ENCODE data around the gene CCL17. TPM values are rescaled to one million over a fixed set of nuclear protein-coding genes. Genes with fewer than 3 reads are reported as not detected.

CCL17 gene
- total and polyA plus RNA-seq, 2 donors: 32.6 to 38.6 TPM

GRCh38 chr16:57419506-57419905 lies 14.9 kb downstream of the CCL17 start:
- 96% methylated on average over 6 of the region's 6 CpGs for WGBS
- Histone ChIP-seq H3K36me3 (ENCODE audit: control insufficient read depth in 2 of 2, insufficient read depth in 2 of 2, low read length in 1 of 2) (no peaks in the 10 kb centered on the region), H3K27me3 (ENCODE audit: control insufficient read depth in 2 of 2, insufficient read depth in 1 of 2, low read length in 1 of 2) (no peaks in the 10 kb centered on the region), H3K27ac (ENCODE audit: low read depth in 1 of 2, low read length in 1 of 2) (no peak overlapping the region), H3K4me1 (ENCODE audit: control insufficient read depth in 2 of 2, insufficient read depth in 2 of 2, low read length in 2 of 2) (peaks cover 4 to 32% of the 10 kb centered on the region in 2 donors), H3K4me3 (ENCODE audit: low read length in 2 of 2) (no peak overlapping the region), H3K9me3 (ENCODE audit: control insufficient read depth in 2 of 2, insufficient read depth in 1 of 2, low read length in 1 of 2) (peaks cover 1 to 5% of the 10 kb centered on the region in 2 donors)
- DNase-seq (ENCODE audit: low read depth in 6 of 9, low spot score in 9 of 9): no peak

DNA sequence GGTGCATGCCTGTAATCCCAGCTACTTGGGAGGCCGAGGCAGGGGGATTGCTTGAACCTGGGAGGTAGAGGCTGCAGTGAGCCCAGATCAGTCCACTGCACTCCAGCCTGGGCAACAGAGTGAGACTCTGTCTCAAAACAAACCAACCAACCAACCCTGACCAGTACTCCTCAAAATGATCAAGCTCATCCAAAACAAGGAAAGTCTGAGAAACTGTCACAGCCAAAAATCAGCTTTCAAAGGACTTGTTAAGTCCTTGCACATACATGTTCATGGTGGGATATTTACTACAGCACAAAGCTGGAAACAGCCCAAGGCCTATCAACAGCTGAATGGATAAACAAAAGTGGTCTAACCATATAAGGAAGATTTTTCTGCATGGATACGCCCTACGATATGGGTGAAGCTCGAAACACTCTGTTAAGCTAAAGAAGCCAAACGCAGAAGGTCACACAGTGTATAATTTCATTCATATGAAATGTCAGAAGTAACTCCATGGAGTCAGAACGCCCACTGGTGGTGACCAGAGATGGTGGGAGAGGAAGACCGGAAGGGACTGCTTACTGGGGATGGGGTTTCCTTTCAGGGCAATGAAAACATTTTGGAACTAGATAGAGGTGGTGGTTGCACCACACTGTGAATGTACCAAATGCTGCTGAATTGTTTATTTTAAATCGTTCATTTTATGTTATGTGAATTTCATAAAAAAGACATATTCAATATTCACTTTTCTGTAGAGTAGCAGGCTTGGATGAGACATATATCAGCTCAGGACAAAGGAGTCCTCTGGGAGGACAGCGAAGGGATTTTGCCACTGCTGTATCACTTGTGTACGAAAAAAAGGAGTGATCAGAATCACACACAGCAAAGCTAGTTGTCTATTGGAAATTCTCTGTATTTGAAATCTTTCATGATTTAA lies 17.7 kb downstream of the CCL17 start:
- WGBS: 80% methylated on average over 10 of the region's 10 CpGs
- DNase-seq (ENCODE audit: low read depth in 6 of 9, low spot score in 9 of 9): peak in 1 of 9 donors; percentile 37
- H3K4me1 ChIP-seq (ENCODE audit: control insufficient read depth in 2 of 2, insufficient read depth in 2 of 2, low read length in 2 of 2): peaks cover 2 to 19% of the 10 kb centered on the region in 2 donors
- no peaks in the 10 kb centered on the region for H3K27me3 ChIP-seq (ENCODE audit: control insufficient read depth in 2 of 2, insufficient read depth in 1 of 2, low read length in 1 of 2)
- peaks cover 0 to 1% of the 10 kb centered on the region in 2 donors for H3K9me3 ChIP-seq (ENCODE audit: control insufficient read depth in 2 of 2, insufficient read depth in 1 of 2, low read length in 1 of 2)
- no peak overlapping the region for H3K27ac ChIP-seq (ENCODE audit: low read depth in 1 of 2, low read length in 1 of 2)
- peaks cover 5 to 8% of the 10 kb centered on the region in 2 donors for H3K36me3 ChIP-seq (ENCODE audit: control insufficient read depth in 2 of 2, insufficient read depth in 2 of 2, low read length in 1 of 2)
- H3K4me3 ChIP-seq (ENCODE audit: low read length in 2 of 2): no peak overlapping the region

GRCh38 chr16:57423152-57423551 lies 18.6 kb downstream of the CCL17 start:
- Histone ChIP-seq H3K36me3 (ENCODE audit: control insufficient read depth in 2 of 2, insufficient read depth in 2 of 2, low read length in 1 of 2) (peaks cover 11 to 14% of the 10 kb centered on the region in 2 donors), H3K27ac (ENCODE audit: low read depth in 1 of 2, low read length in 1 of 2) (no peak overlapping the region), H3K9me3 (ENCODE audit: control insufficient read depth in 2 of 2, insufficient read depth in 1 of 2, low read length in 1 of 2) (peaks cover 0 to 1% of the 10 kb centered on the region in 2 donors), H3K27me3 (ENCODE audit: control insufficient read depth in 2 of 2, insufficient read depth in 1 of 2, low read length in 1 of 2) (no peaks in the 10 kb centered on the region), H3K4me3 (ENCODE audit: low read length in 2 of 2) (no peak overlapping the region), H3K4me1 (ENCODE audit: control insufficient read depth in 2 of 2, insufficient read depth in 2 of 2, low read length in 2 of 2) (peaks cover 0 to 11% of the 10 kb centered on the region in 2 donors)
- DNase-seq (ENCODE audit: low read depth in 6 of 9, low spot score in 9 of 9): no peak
- WGBS: 93% methylated on average over 2 of the region's 2 CpGs

- Histone ChIP-seq H3K27me3 (ENCODE audit: control insufficient read depth in 2 of 2, insufficient read depth in 1 of 2, low read length in 1 of 2) (no peaks in the 10 kb centered on the region), H3K9me3 (ENCODE audit: control insufficient read depth in 2 of 2, insufficient read depth in 1 of 2, low read length in 1 of 2) (peaks cover 0 to 1% of the 10 kb centered on the region in 2 donors), H3K4me1 (ENCODE audit: control insufficient read depth in 2 of 2, insufficient read depth in 2 of 2, low read length in 2 of 2) (no peaks in the 10 kb centered on the region), H3K27ac (ENCODE audit: low read depth in 1 of 2, low read length in 1 of 2) (no peak overlapping the region), H3K36me3 (ENCODE audit: control insufficient read depth in 2 of 2, insufficient read depth in 2 of 2, low read length in 1 of 2) (peaks cover 23 to 25% of the 10 kb centered on the region in 2 donors), H3K4me3 (ENCODE audit: low read length in 2 of 2) (no peak overlapping the region)
- WGBS: 96% methylated on average over 3 of the region's 3 CpGs
- DNase-seq (ENCODE audit: low read depth in 6 of 9, low spot score in 9 of 9): no peak
These were observed 20.0 kb downstream of the CCL17 start for GRCh38 chr16:57424583-57424982.

DNA sequence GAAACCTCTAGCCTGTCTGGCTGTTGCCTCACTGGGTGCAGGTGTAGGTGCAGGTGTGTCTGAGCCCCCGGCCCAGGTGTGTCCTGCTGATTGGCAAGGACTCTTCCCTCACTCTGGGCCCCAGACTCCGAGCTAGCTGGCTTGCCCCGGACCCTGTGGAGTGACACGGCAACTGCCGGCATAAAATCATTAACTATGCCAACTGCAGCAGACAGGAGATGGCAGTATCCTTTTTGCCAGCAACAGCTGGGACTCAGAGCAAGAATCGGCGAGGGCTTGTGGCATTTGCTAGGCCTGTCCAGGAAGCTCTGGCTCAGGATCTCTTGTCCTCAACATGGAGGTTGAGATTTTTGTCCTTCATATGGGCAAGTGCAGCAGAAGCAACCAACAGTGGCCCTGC lies 21.8 kb downstream of the CCL17 start:
- Histone ChIP-seq H3K4me3 (ENCODE audit: low read length in 2 of 2) (no peak overlapping the region), H3K27ac (ENCODE audit: low read depth in 1 of 2, low read length in 1 of 2) (no peak overlapping the region), H3K9me3 (ENCODE audit: control insufficient read depth in 2 of 2, insufficient read depth in 1 of 2, low read length in 1 of 2) (no peaks in the 10 kb centered on the region), H3K36me3 (ENCODE audit: control insufficient read depth in 2 of 2, insufficient read depth in 2 of 2, low read length in 1 of 2) (peaks cover 40 to 43% of the 10 kb centered on the region in 2 donors), H3K4me1 (ENCODE audit: control insufficient read depth in 2 of 2, insufficient read depth in 2 of 2, low read length in 2 of 2) (no peaks in the 10 kb centered on the region), H3K27me3 (ENCODE audit: control insufficient read depth in 2 of 2, insufficient read depth in 1 of 2, low read length in 1 of 2) (no peaks in the 10 kb centered on the region)
- no peak for DNase-seq (ENCODE audit: low read depth in 6 of 9, low spot score in 9 of 9)
- WGBS: 97% methylated on average over 7 of the region's 7 CpGs

GRCh38 chr16:57427307-57427706 lies 22.7 kb downstream of the CCL17 start:
- H3K4me3 ChIP-seq (ENCODE audit: low read length in 2 of 2): no peak overlapping the region
- H3K36me3 ChIP-seq (ENCODE audit: control insufficient read depth in 2 of 2, insufficient read depth in 2 of 2, low read length in 1 of 2): peaks cover 48 to 51% of the 10 kb centered on the region in 2 donors
- H3K9me3 ChIP-seq (ENCODE audit: control insufficient read depth in 2 of 2, insufficient read depth in 1 of 2, low read length in 1 of 2): no peaks in the 10 kb centered on the region
- 96% methylated on average over 8 of the region's 8 CpGs for WGBS
- DNase-seq (ENCODE audit: low read depth in 6 of 9, low spot score in 9 of 9): no peak
- H3K27ac ChIP-seq (ENCODE audit: low read depth in 1 of 2, low read length in 1 of 2): no peak overlapping the region
- H3K4me1 ChIP-seq (ENCODE audit: control insufficient read depth in 2 of 2, insufficient read depth in 2 of 2, low read length in 2 of 2): peaks cover under 1 to 1% of the 10 kb centered on the region in 2 donors
- H3K27me3 ChIP-seq (ENCODE audit: control insufficient read depth in 2 of 2, insufficient read depth in 1 of 2, low read length in 1 of 2): no peaks in the 10 kb centered on the region

GRCh38 chr16:57427824-57428223 lies 23.3 kb downstream of the CCL17 start:
- DNase-seq (ENCODE audit: low read depth in 6 of 9, low spot score in 9 of 9): no peak

DNA sequence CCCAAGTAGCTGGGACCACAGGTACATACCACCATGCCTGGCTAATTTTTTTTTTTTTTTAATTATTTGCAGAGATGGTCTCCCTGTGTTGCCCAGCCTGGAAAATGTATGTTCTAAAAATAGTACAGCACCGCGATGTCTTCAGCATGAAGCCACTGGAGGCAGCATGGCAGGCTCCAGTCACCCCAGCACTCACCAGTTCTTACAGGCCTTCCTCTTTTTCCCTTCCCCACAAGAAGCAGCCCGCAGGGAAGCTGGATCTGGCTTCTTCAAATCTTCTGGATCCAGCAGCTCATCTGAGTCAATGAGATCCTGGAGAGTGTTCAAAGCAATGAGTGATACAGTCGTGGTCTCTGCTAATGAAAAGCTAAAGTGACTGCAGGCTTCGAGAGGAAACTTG lies 26.4 kb downstream of the CCL17 start:
- Histone ChIP-seq H3K36me3 (ENCODE audit: control insufficient read depth in 2 of 2, insufficient read depth in 2 of 2, low read length in 1 of 2) (peaks cover 66 to 77% of the 10 kb centered on the region in 2 donors), H3K4me1 (ENCODE audit: control insufficient read depth in 2 of 2, insufficient read depth in 2 of 2, low read length in 2 of 2) (peaks cover 14 to 22% of the 10 kb centered on the region in 2 donors), H3K9me3 (ENCODE audit: control insufficient read depth in 2 of 2, insufficient read depth in 1 of 2, low read length in 1 of 2) (no peaks in the 10 kb centered on the region), H3K27ac (ENCODE audit: low read depth in 1 of 2, low read length in 1 of 2) (no peak overlapping the region), H3K4me3 (ENCODE audit: low read length in 2 of 2) (no peak overlapping the region), H3K27me3 (ENCODE audit: control insufficient read depth in 2 of 2, insufficient read depth in 1 of 2, low read length in 1 of 2) (no peaks in the 10 kb centered on the region)
- 97% methylated on average over 5 of the region's 5 CpGs for WGBS
- DNase-seq (ENCODE audit: low read depth in 6 of 9, low spot score in 9 of 9): no peak

More at GRCh38 chr16:57427824-57428223, 23.3 kb downstream of the CCL17 start:
- peaks cover 53 to 55% of the 10 kb centered on the region in 2 donors for H3K36me3 ChIP-seq (ENCODE audit: control insufficient read depth in 2 of 2, insufficient read depth in 2 of 2, low read length in 1 of 2)
- H3K27me3 ChIP-seq (ENCODE audit: control insufficient read depth in 2 of 2, insufficient read depth in 1 of 2, low read length in 1 of 2): no peaks in the 10 kb centered on the region
- no peaks in the 10 kb centered on the region for H3K9me3 ChIP-seq (ENCODE audit: control insufficient read depth in 2 of 2, insufficient read depth in 1 of 2, low read length in 1 of 2)
- H3K27ac ChIP-seq (ENCODE audit: low read depth in 1 of 2, low read length in 1 of 2): no peak overlapping the region
- H3K4me3 ChIP-seq (ENCODE audit: low read length in 2 of 2): no peak overlapping the region
- H3K4me1 ChIP-seq (ENCODE audit: control insufficient read depth in 2 of 2, insufficient read depth in 2 of 2, low read length in 2 of 2): peaks cover 5% of the 10 kb centered on the region in 2 donors

DNA sequence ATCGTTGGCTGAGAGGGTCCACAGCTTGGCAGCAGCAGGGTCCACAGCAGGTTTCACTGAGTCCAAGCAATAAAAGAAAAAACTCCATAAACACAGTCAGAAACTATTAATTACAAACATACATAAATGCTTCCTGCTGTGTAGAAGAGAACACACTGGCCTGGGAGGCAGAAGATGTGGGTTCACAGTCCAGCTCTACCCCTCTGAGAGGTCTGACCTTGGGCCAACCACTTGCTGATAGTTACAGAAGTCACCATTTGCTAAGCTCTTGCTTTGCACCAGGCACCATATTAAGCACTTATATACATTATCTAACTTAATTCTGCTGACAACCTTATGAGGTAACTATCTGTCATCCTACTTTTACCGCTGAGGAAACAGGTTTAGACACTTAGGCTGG lies 27.9 kb downstream of the CCL17 start:
- H3K9me3 ChIP-seq (ENCODE audit: control insufficient read depth in 2 of 2, insufficient read depth in 1 of 2, low read length in 1 of 2): no peaks in the 10 kb centered on the region
- WGBS: 97% methylated on average over 2 of the region's 2 CpGs
- H3K4me3 ChIP-seq (ENCODE audit: low read length in 2 of 2): no peak overlapping the region
- peaks cover 62 to 80% of the 10 kb centered on the region in 2 donors for H3K36me3 ChIP-seq (ENCODE audit: control insufficient read depth in 2 of 2, insufficient read depth in 2 of 2, low read length in 1 of 2)
- H3K27ac ChIP-seq (ENCODE audit: low read depth in 1 of 2, low read length in 1 of 2): peak overlapping the region in 1 of 2 donors; percentile 81
- no peak for DNase-seq (ENCODE audit: low read depth in 6 of 9, low spot score in 9 of 9)
- peaks cover 14 to 23% of the 10 kb centered on the region in 2 donors for H3K4me1 ChIP-seq (ENCODE audit: control insufficient read depth in 2 of 2, insufficient read depth in 2 of 2, low read length in 2 of 2)
- no peaks in the 10 kb centered on the region for H3K27me3 ChIP-seq (ENCODE audit: control insufficient read depth in 2 of 2, insufficient read depth in 1 of 2, low read length in 1 of 2)

Data from thymus (tissue), 11 donors.